GM12892 (cell line): Measurements from ENCODE around the gene MED9.

Experiments used
- DNase-seq: peaks from one replicate; pipeline ENCODE4 v3.0.0; 2011; ENCODE audit not compliant: insufficient read length
- FAIRE-seq: peaks from 2 replicates; lab custom pipeline; 2011; peaks lifted over from hg19 to GRCh38; lab: Jason Lieb, UNC
- POLR2A ChIP-seq: IDR thresholded peaks from 2 replicates; pipeline ENCODE4 v1.6.1; 2011; ENCODE audit warnings: low read depth, low read length, control low read depth
- POLR2AphosphoS5 ChIP-seq: IDR thresholded peaks from 2 replicates; pipeline ENCODE4 v1.6.1; 2011; ENCODE audit warnings: low read depth, low read length, control low read depth
- TAF1 ChIP-seq: IDR thresholded peaks from 2 replicates; pipeline ENCODE4 v1.6.1; 2011; ENCODE audit warnings: low read depth, mild to moderate bottlenecking, control low read depth, low read length, borderline replicate concordance

The MED9 gene

GRCh38 chr17:17493986-17494466 is 17.2 kb downstream of the MED9 start:
- TF ChIP-seq POLR2AphosphoS5 (no peak), POLR2A (no peak), TAF1 (no peak)
- FAIRE-seq (no peak), DNase-seq (no peak)

GRCh38 chr17:17494499-17494869 is 17.7 kb downstream of the MED9 start:
- peak; percentile 33 for FAIRE-seq
- TF ChIP-seq TAF1 = no peak
- no peak for TF ChIP-seq POLR2AphosphoS5
- no peak for TF ChIP-seq POLR2A
- DNase-seq = no peak

- FAIRE-seq (no peak), DNase-seq (no peak)
- no peak for TF ChIP-seq POLR2A
- TF ChIP-seq TAF1 = no peak
- no peak for TF ChIP-seq POLR2AphosphoS5
Observed at GRCh38 chr17:17494870-17495535, 18.2 kb downstream of the MED9 start.

- no peak for TF ChIP-seq TAF1
- TF ChIP-seq POLR2AphosphoS5 = no peak
- TF ChIP-seq POLR2A = no peak
- DNase-seq = no peak
- FAIRE-seq = peak; percentile 5
Observed at GRCh38 chr17:17495536-17496188, 18.9 kb downstream of the MED9 start.

DNA sequence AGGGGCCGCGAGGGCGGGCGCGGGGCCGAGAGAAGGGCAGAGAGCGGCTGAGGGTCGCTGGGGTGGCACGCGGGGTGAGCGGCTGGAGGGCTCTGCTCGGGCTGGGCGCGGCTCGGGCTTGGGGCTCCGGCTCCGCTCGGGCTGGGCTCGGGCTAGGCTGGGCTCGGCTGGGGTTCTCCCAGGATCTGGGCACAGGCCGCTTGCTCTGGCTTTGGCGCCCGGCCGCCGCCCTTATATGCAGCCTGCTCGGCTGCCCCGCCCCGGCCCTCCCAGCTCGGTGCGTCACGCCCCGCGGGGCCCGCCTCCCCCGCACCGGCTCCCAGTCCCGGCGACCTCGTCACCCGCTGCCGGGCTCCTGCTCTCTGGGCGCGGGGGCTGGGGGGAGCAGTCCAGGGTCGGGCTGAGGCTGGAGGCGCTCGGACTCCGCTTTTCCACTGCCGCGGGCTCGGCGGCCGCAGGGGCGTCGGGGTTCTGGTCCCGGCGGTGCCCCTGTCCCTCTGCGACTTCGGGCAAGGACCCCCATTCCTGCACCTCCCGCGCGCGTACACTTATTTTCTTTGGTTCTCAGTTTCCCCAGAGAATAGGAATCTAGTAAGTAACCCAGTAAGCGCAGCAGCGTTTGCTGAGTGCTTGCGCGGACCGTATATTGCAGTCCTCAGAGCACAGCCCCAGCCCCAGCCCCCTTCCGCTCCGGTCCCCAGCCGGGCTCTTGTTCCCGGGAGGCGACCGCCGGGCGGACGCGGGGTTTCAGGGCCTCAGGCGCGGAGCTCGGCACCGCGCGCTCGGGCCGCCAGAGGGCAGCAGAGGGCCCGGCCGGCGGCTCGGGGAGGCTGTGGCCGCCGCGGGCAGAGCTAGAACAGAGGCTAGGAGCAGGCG is 19.6 kb downstream of the MED9 start, which contains the start of gene RASD1:
Gene RASD1 (minus strand): TSS at position 207 of the 876 bp plus-strand sequence. CDS start 214 bp downstream, outside the sequence.
- peak; percentile 98 for DNase-seq
- FAIRE-seq = peak; percentile 87
- no peak for TF ChIP-seq TAF1
- no peak; the same call in 1 of the 2 replicates for TF ChIP-seq POLR2A
- no peak for TF ChIP-seq POLR2AphosphoS5

GRCh38 chr17:17497065-17497844 is 20.5 kb downstream of the MED9 start:
- no peak for TF ChIP-seq POLR2A
- TF ChIP-seq TAF1 = no peak
- TF ChIP-seq POLR2AphosphoS5 = no peak
- no peak for DNase-seq
- FAIRE-seq = no peak

GRCh38 chr17:17497845-17498520 is 21.2 kb downstream of the MED9 start:
- TF ChIP-seq TAF1 (no peak), POLR2A (no peak), POLR2AphosphoS5 (no peak)
- no peak for FAIRE-seq
- DNase-seq = no peak

- FAIRE-seq (no peak), DNase-seq (no peak)
- no peak for TF ChIP-seq POLR2A
- TF ChIP-seq TAF1 = no peak
- no peak for TF ChIP-seq POLR2AphosphoS5
Observed at GRCh38 chr17:17498606-17499301, 22.0 kb downstream of the MED9 start.

DNA sequence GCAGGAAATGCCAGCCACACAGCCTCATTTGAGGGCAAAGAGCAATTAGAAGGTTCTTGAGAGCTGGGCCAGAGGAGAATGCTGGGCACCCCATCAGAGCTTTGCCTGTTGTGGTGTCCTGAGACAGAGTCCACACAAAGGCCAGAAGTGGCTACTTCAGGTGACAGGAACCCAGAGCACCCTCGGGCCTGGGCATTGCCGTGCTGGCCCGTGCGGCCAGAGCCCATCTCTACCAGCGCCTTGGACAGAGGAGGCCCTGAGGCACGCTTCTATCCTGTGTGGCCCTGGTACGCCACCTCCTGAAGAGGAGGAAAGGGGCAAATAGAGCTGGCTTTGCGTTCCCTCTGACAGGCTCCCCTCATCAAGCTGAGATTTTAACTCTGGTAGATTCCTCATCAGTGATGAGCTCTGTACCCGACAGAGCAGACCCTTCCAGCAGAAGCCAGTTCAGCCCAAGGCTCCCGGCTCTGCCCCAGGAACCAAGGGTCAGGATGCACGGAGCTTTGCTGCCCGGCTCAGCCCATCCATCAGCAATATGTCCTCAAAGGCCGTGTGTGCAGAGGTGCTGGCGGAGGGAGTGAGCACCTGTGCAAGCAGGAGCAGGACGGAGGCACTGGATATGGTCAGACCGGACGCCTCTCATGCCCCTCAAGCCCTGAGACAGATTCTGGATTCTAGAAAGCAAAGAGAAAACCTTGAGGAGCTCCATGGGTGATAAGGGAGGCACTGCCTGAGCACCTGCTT is 22.8 kb downstream of the MED9 start:
- no peak for DNase-seq
- TF ChIP-seq TAF1 = no peak
- TF ChIP-seq POLR2A = no peak
- TF ChIP-seq POLR2AphosphoS5 = no peak
- no peak for FAIRE-seq

DNA sequence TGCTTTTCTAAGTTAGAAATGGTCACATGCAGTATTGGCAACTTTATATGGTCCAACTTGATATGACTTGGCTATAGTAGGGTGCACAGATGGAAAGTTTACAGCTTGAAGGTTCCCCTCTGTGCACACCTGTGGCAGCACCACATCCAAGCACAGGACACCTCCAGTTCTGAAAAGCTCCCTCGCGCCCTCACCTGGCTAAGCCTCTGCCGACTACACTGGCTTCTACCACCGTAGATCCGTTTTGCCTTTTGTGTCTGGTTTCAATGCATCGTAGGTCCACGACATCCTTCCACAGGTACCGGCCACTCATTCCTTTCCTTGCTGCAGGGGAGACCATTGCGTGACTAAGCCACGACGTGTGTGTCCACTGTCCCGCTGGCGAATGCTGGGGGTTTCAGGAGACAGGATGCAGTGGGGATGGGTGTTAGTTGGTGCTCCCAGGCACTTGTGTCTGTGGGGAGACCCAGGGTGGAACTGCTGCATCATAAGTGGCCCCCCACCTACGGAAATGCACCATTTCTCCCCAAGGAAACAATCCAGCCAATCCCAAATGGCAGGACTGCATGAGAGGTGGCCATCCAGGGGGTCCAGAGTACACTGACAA is 24.3 kb downstream of the MED9 start:
- DNase-seq (no peak), FAIRE-seq (no peak)
- TF ChIP-seq POLR2A (no peak), POLR2AphosphoS5 (no peak), TAF1 (no peak)
